Psoas muscle (tissue), 8 donors: ENCODE measurements around the gene KLHL40. TPM values are rescaled to one million over a fixed set of nuclear protein-coding genes. Genes with fewer than 3 reads are reported as not detected.

Experiments
- ATAC-seq, 4 donors: fragments of 200-7000 bp; cut with Tn5 transposase; one replicate each; pipeline ENCODE4 v1.9.1; 2020; ENCODE audit warnings: moderate library complexity in 3 of 4, mild to moderate bottlenecking in 2 of 4
- DNase-seq, 2 donors: peaks; one replicate each; pipeline ENCODE4 v3.0.0-alpha.2; 2020
- H3K27ac ChIP-seq: fragments of 200-600 bp; one replicate; pipeline ENCODE4 v1.8.0; 2022
- H3K27me3 ChIP-seq, 3 donors: fragments of 200-600 bp in 1 of 3; one replicate each; pipeline versions ENCODE4 v1.6.1 to v1.8.0; 2013 to 2022; ENCODE audit warnings: low read length in 2 of 3, mild to moderate bottlenecking in 2 of 3, moderate library complexity in 1 of 3; ENCODE audit not compliant: insufficient read depth in 3 of 3
- H3K36me3 ChIP-seq, 2 donors: fragments of 200-600 bp in 1 of 2; one replicate each; pipeline versions ENCODE4 v1.6.1 to v1.8.0; 2013 to 2022; ENCODE audit warnings: low read depth in 1 of 2, mild to moderate bottlenecking in 1 of 2, moderate library complexity in 1 of 2; ENCODE audit not compliant: insufficient read depth in 1 of 2
- H3K4me1 ChIP-seq: fragments of 200-600 bp; one replicate; pipeline ENCODE4 v1.8.0; 2022
- H3K4me3 ChIP-seq: fragments of 200-600 bp; one replicate; pipeline ENCODE4 v1.8.0; 2022; ENCODE audit warnings: mild to moderate bottlenecking
- H3K9me3 ChIP-seq: fragments of 200-600 bp; one replicate; pipeline ENCODE4 v1.8.0; 2022
- WGBS, 3 donors: extraction: QIAGEN DNeasy Blood & Tissue Kit; methylation state at CpG; one replicate each; pipeline versions ENCODE4 v1.1.6 to v1.1.7; 2013; 5-methylcytosine and 5-hydroxymethylcytosine counted together
- intact Hi-C, 2 donors: fragments of 100-400 bp; cut with DNase I; formaldehyde crosslinking; loops; one replicate each; pipeline versions ENCODE4 v1.11.0 to v1.14.2; 2022
- polyA plus RNA-seq, 3 donors: library from polyadenylated mRNA; stranded (reverse); fragments of 200-250 nt; gene quantifications; one replicate each; pipeline ENCODE4 v1.2.3, GENCODE V29; 2013
- total RNA-seq, 4 donors: library from RNA; stranded (reverse); fragmentation: NEBNext Ultra II Directional in 2 of 4; extraction: Animal tissue kit (Norgen Biotek cat#: 25700) in 2 of 4; gene quantifications; one replicate each; pipeline versions ENCODE4 v1.2.1 to v1.2.4, GENCODE V29; 2021 to 2023
- TF ChIP-seq, protein P1 (sequence below): fragments of 200-600 bp; IDR thresholded peaks from one replicate; pipeline ENCODE4 v1.8.0; 2022; ENCODE audit warnings: antibody characterized with exemption
- donor health status: healthy with polysubstance abuse.
- donor health status: DM: no; HTN: no; CAD: no; lungs with moderate emphysema.
- donor health status: Bipolar disorder and iron deficiency.
- donor health status: healthy.
- donor health status: DM: yes; HTN: yes; CAD: no.
- donor health status: DM: no; HTN: no; CAD: no.
- donor health status: DM: no; HTN: no; CAD: no.
- donor health status: DM: yes; HTN: yes; CAD: no.

KLHL40 gene
- total and polyA plus RNA-seq, 7 donors: 241 to 923 (median 392) TPM

GRCh38 chr3:42686832-42687650 is 1.7 kb downstream of the KLHL40 start:
- WGBS, 3 donors: 54 to 63% (median 61%) methylated on average over 7 of the region's 7 CpGs
- H3K36me3 ChIP-seq: peaks cover 0 to 25% of the 10 kb centered on the region in 2 donors
- intact Hi-C loops: no loop called here
- no peak for DNase-seq
- H3K9me3 ChIP-seq: no peaks in the 10 kb centered on the region
- ATAC-seq: no peak
- TF ChIP-seq, protein P1, sequence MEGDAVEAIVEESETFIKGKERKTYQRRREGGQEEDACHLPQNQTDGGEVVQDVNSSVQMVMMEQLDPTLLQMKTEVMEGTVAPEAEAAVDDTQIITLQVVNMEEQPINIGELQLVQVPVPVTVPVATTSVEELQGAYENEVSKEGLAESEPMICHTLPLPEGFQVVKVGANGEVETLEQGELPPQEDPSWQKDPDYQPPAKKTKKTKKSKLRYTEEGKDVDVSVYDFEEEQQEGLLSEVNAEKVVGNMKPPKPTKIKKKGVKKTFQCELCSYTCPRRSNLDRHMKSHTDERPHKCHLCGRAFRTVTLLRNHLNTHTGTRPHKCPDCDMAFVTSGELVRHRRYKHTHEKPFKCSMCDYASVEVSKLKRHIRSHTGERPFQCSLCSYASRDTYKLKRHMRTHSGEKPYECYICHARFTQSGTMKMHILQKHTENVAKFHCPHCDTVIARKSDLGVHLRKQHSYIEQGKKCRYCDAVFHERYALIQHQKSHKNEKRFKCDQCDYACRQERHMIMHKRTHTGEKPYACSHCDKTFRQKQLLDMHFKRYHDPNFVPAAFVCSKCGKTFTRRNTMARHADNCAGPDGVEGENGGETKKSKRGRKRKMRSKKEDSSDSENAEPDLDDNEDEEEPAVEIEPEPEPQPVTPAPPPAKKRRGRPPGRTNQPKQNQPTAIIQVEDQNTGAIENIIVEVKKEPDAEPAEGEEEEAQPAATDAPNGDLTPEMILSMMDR: no peak
- H3K4me3 ChIP-seq: peak overlapping the region; percentile 71
- peaks cover 51% of the 10 kb centered on the region for H3K4me1 ChIP-seq
- H3K27ac ChIP-seq: peak overlapping the region; percentile 98
- no peaks in the 10 kb centered on the region for H3K27me3 ChIP-seq

DNA sequence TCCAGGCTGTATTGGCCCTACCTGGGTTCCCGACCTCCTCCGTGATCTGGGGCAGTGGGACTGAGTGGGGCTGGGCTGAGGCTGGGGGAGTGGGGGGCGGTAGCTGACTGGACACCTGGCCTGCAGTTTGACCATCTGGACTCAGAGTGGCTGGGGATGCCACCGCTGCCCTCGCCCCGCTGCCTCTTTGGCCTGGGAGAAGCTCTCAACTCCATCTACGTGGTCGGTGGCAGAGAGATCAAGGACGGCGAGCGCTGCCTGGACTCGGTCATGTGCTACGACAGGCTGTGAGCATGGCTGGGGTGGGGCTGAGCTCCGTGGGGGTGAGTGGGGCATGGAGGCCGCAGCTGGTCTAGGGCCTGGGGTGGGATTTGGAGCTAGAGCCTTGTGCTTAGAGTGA is 2.7 kb downstream of the KLHL40 start:
- DNase-seq (peak in 1 of 2 donors; percentile 72), ATAC-seq (no peak)
- H3K4me3 ChIP-seq: peak overlapping the region; percentile 71
- no peaks in the 10 kb centered on the region for H3K9me3 ChIP-seq
- TF ChIP-seq, protein P1: no peak
- peaks cover 46% of the 10 kb centered on the region for H3K4me1 ChIP-seq
- 48 to 56% (median 49%) methylated on average over 13 to 15 of the region's 15 CpGs for WGBS, 3 donors
- H3K36me3 ChIP-seq: peaks cover 0 to 35% of the 10 kb centered on the region in 2 donors
- peak overlapping the region; percentile 98 for H3K27ac ChIP-seq
- intact Hi-C loops: no loop called here
- H3K27me3 ChIP-seq: no peaks in the 10 kb centered on the region

DNA sequence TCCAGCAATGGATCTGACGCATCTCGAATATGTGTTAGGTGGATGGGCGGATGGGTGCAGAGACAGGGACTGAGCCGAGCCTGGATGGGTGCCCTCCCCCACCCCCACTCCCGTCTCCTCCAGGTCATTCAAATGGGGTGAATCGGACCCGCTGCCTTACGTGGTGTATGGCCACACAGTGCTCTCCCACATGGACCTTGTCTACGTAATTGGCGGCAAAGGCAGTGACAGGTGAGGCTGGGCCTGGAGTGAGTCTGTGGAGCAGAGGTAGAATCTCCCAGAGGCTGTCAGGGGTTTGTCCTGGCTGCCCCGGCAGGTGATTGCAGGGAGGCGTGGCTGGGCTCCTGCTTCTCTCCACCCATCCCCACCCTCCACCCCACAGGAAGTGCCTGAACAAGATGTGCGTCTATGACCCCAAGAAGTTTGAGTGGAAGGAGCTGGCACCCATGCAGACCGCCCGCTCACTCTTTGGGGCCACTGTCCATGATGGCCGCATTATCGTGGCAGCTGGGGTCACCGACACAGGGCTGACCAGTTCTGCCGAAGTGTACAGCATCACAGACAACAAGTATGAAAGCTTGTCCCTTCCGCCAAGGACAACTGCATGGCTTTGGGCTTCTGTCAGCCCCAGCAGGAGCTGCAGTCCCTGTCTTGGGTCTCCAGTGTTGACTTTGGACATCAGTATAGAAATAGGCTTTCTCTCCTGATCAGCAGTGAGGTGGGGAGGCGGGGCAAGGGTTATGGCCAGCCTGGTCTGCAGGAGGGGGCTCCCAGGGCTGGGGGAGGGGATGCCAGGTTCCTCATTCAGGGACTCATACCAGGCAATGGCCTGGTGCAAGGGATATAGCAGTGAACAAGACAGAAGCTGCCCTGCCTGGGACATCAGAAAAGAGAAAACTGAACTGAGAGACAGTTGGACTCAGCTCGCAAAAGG is 3.4 kb downstream of the KLHL40 start:
- Histone ChIP-seq H3K9me3 (no peaks in the 10 kb centered on the region), H3K36me3 (peaks cover 0 to 35% of the 10 kb centered on the region in 2 donors), H3K4me1 (peaks cover 40% of the 10 kb centered on the region), H3K4me3 (peak overlapping the region; percentile 71), H3K27ac (peak overlapping the region; percentile 98), H3K27me3 (no peaks in the 10 kb centered on the region)
- TF ChIP-seq, protein P1: no peak
- intact Hi-C loops: no loop called here
- 68 to 74% (median 70%) methylated on average over 19 to 22 of the region's 22 CpGs for WGBS, 3 donors
- DNase-seq (peak in 1 of 2 donors; percentile 57), ATAC-seq (no peak)

GRCh38 chr3:42689421-42690014 is 4.2 kb downstream of the KLHL40 start:
- Histone ChIP-seq H3K4me3 (peak overlapping the region; percentile 71), H3K27me3 (no peaks in the 10 kb centered on the region), H3K27ac (peak overlapping the region; percentile 98), H3K36me3 (peaks cover 0 to 35% of the 10 kb centered on the region in 2 donors), H3K9me3 (no peaks in the 10 kb centered on the region), H3K4me1 (peaks cover 37% of the 10 kb centered on the region)
- DNase-seq (no peak), ATAC-seq (no peak)
- whole genome bisulfite sequencing, 3 donors: 59 to 76% (median 72%) methylated on average over 9 of the region's 9 CpGs
- intact Hi-C loops: no loop called here
- TF ChIP-seq, protein P1: no peak
